ENCODE measurements around the gene ZNF165. TPM values are rescaled to one million over a fixed set of nuclear protein-coding genes. Genes with fewer than 3 reads are reported as not detected.

The ZNF165 gene
- total and polyA plus RNA-seq, 2 of the 13 experiments (the other 11 are each of a cell fraction or from before 2014, with no cell fraction given): 0.58 to 8.6 TPM

- TF ChIP-seq, protein P1, sequence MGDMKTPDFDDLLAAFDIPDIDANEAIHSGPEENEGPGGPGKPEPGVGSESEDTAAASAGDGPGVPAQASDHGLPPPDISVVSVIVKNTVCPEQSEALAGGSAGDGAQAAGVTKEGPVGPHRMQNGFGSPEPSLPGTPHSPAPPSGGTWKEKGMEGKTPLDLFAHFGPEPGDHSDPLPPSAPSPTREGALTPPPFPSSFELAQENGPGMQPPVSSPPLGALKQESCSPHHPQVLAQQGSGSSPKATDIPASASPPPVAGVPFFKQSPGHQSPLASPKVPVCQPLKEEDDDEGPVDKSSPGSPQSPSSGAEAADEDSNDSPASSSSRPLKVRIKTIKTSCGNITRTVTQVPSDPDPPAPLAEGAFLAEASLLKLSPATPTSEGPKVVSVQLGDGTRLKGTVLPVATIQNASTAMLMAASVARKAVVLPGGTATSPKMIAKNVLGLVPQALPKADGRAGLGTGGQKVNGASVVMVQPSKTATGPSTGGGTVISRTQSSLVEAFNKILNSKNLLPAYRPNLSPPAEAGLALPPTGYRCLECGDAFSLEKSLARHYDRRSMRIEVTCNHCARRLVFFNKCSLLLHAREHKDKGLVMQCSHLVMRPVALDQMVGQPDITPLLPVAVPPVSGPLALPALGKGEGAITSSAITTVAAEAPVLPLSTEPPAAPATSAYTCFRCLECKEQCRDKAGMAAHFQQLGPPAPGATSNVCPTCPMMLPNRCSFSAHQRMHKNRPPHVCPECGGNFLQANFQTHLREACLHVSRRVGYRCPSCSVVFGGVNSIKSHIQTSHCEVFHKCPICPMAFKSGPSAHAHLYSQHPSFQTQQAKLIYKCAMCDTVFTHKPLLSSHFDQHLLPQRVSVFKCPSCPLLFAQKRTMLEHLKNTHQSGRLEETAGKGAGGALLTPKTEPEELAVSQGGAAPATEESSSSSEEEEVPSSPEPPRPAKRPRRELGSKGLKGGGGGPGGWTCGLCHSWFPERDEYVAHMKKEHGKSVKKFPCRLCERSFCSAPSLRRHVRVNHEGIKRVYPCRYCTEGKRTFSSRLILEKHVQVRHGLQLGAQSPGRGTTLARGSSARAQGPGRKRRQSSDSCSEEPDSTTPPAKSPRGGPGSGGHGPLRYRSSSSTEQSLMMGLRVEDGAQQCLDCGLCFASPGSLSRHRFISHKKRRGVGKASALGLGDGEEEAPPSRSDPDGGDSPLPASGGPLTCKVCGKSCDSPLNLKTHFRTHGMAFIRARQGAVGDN (CRISPR knock-in tag; IDR thresholded peaks at IDR 0.05): peak; percentile 91
- TF ChIP-seq, protein P2, sequence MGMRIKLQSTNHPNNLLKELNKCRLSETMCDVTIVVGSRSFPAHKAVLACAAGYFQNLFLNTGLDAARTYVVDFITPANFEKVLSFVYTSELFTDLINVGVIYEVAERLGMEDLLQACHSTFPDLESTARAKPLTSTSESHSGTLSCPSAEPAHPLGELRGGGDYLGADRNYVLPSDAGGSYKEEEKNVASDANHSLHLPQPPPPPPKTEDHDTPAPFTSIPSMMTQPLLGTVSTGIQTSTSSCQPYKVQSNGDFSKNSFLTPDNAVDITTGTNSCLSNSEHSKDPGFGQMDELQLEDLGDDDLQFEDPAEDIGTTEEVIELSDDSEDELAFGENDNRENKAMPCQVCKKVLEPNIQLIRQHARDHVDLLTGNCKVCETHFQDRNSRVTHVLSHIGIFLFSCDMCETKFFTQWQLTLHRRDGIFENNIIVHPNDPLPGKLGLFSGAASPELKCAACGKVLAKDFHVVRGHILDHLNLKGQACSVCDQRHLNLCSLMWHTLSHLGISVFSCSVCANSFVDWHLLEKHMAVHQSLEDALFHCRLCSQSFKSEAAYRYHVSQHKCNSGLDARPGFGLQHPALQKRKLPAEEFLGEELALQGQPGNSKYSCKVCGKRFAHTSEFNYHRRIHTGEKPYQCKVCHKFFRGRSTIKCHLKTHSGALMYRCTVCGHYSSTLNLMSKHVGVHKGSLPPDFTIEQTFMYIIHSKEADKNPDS (CRISPR knock-in tag; IDR thresholded peaks at IDR 0.05): no peak
- TF ChIP-seq RFXAP (CRISPR knock-in tag; IDR thresholded peaks at IDR 0.05; ENCODE audit: borderline replicate concordance) (peak; percentile 39; the same call in 1 of the 2 replicates), ZNF766 (CRISPR knock-in tag; IDR thresholded peaks at IDR 0.05; ENCODE audit: borderline replicate concordance) (peak; percentile 75; the same call in 1 of the 2 replicates), ZNF335 (CRISPR knock-in tag; IDR thresholded peaks at IDR 0.05) (peak; percentile 93), SPEN (CRISPR knock-in tag; IDR thresholded peaks at IDR 0.05; ENCODE audit: low read depth) (peak; percentile 99), ZNF512B (CRISPR knock-in tag; IDR thresholded peaks at IDR 0.05; ENCODE audit: borderline replicate concordance) (0 out of 2 replicates have a peak, but pooled peaks have one; percentile 50), ZNF292 (CRISPR knock-in tag; IDR thresholded peaks at IDR 0.05; ENCODE audit: borderline replicate concordance, low read depth) (peak; percentile 66; the same call in 1 of the 2 replicates), SMYD3 (CRISPR knock-in tag; IDR thresholded peaks at IDR 0.05) (no peak), ZNF350 (CRISPR knock-in tag; IDR thresholded peaks at IDR 0.05; ENCODE audit: borderline replicate concordance, low read depth) (peak; percentile 97), STAT6 (CRISPR knock-in tag; IDR thresholded peaks at IDR 0.05; ENCODE audit: borderline replicate concordance) (peak; percentile 76; the same call in 1 of the 2 replicates)
- TF ChIP-seq, protein P3, sequence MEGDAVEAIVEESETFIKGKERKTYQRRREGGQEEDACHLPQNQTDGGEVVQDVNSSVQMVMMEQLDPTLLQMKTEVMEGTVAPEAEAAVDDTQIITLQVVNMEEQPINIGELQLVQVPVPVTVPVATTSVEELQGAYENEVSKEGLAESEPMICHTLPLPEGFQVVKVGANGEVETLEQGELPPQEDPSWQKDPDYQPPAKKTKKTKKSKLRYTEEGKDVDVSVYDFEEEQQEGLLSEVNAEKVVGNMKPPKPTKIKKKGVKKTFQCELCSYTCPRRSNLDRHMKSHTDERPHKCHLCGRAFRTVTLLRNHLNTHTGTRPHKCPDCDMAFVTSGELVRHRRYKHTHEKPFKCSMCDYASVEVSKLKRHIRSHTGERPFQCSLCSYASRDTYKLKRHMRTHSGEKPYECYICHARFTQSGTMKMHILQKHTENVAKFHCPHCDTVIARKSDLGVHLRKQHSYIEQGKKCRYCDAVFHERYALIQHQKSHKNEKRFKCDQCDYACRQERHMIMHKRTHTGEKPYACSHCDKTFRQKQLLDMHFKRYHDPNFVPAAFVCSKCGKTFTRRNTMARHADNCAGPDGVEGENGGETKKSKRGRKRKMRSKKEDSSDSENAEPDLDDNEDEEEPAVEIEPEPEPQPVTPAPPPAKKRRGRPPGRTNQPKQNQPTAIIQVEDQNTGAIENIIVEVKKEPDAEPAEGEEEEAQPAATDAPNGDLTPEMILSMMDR (CRISPR knock-in tag; IDR thresholded peaks at IDR 0.05): peak; percentile 37
Measured at GRCh38 chr6:28136585-28137504, 56.5 kb downstream of the ZNF165 start (continued).

Data from HepG2 (cell line).